Measurements from ENCODE around the gene TRAF2. TPM values are rescaled to one million over a fixed set of nuclear protein-coding genes. Genes with fewer than 3 reads are reported as not detected.
"Not testable (repeated sequence)": the region's sequence is repeated elsewhere in the genome, so short reads cannot be mapped to it uniquely, and the experiment has no call there.

The TRAF2 gene, protein sequence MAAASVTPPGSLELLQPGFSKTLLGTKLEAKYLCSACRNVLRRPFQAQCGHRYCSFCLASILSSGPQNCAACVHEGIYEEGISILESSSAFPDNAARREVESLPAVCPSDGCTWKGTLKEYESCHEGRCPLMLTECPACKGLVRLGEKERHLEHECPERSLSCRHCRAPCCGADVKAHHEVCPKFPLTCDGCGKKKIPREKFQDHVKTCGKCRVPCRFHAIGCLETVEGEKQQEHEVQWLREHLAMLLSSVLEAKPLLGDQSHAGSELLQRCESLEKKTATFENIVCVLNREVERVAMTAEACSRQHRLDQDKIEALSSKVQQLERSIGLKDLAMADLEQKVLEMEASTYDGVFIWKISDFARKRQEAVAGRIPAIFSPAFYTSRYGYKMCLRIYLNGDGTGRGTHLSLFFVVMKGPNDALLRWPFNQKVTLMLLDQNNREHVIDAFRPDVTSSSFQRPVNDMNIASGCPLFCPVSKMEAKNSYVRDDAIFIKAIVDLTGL
- total RNA-seq, result 49.0 TPM in 2 replicates

GRCh38 chr9:136885950-136886578 lies at the start of gene TRAF2:
Gene TRAF2 (plus strand): TSS chr9:136886516. CDS start chr9:136898741, 12,225 bp downstream.
- intact Hi-C loops (cut with micrococcal nuclease), result loop anchor here (1.0 to 5.0 kb wide), 6 partner anchors 16 to 158 kb away; partner anchors contain the start of genes EDF1, FBXW5, PHPT1 and TMEM141

DNA sequence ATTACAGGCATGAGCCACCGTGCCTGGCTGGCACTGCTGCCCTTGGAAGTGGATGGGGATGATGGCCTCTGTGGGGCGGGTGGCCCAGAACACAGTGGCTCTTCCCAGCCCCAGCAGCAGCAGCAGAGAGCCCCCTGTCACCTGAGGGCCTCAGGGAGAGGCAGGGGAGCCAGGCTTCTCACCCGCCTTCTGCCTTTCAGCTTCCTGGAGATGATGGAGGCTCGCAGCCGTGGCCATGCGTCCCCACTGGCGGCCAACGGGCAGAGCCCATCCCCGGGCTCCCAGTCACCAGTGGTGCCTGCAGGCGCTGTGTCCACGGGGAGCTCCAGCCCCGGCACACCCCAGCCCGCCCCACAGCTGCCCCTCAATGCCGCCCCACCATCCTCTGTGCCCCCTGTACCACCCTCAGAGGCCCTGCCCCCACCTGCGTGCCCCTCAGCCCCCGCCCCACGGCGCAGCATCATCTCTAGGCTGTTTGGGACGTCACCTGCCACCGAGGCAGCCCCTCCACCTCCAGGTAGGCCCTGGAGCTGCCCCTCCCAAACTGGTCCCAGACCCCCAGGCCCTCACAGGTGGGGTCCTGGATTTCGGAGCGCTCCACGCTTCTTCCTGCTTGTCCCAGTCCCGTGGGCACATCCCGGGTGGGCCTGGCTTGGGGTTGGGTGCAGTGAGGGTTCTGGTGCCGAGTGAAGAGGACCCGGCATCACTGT lies 49.0 kb upstream of the TRAF2 start:
- intact Hi-C loops (cut with micrococcal nuclease), result no loop called here

DNA sequence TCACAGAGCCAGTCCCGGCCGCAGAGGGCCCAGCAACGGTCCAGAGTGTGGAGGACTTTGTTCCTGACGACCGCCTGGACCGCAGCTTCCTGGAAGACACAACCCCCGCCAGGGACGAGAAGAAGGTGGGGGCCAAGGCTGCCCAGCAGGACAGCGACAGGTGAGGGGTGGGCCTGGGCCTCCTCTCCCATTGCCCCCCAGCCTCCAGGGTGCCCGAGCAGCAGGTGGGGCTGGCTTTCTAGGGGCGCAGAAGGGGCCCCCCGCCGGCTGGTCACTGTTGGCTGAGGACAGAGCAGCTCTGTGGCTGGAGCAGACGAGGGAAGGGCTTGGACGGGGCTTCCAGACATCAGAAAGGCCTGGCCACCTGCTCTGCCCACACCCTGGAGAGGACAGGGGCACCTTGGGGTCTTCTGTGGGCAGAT lies 48.4 kb upstream of the TRAF2 start:
- intact Hi-C loops (cut with micrococcal nuclease), result not testable (repeated sequence)

- intact Hi-C loops (cut with micrococcal nuclease), result no loop called here
Observed at GRCh38 chr9:136838314-136839228, 47.7 kb upstream of the TRAF2 start.

DNA sequence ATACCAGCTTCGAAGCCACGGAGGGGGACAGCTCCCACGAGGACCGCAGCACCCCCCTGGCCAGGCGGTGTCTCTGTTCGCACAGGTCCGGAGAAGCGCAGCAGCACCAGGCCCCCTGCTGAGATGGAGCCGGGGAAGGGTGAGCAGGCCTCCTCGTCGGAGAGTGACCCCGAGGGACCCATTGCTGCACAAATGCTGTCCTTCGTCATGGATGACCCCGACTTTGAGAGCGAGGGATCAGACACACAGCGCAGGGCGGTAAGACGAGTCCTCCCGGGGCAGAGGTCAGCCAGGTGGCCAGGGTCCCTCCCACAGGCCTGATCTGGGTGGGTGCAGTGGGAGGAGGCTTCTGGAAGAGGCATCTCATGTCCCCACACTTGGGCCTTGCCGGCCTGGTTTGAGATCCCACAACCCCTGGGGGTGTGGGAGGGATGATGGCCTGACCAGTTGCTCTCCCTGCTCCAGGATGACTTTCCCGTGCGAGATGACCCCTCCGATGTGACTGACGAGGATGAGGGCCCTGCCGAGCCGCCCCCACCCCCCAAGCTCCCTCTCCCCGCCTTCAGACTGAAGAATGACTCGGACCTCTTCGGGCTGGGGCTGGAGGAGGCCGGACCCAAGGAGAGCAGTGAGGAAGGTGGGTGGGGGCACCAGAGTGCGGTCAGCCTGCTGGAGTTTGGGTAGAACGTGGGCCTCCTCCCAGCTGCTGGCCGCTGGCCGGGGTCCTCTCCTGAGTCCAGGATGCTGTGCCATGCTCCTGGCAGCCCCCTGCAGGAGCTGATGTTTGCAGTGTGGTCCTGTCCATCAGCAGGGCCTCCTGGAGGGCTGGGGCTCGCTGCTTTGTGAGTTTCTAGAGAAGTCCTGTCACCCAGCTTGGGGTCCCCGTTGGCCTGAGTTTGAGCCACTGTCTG lies 46.8 kb upstream of the TRAF2 start:
- intact Hi-C loops (cut with micrococcal nuclease), result no loop called here

DNA sequence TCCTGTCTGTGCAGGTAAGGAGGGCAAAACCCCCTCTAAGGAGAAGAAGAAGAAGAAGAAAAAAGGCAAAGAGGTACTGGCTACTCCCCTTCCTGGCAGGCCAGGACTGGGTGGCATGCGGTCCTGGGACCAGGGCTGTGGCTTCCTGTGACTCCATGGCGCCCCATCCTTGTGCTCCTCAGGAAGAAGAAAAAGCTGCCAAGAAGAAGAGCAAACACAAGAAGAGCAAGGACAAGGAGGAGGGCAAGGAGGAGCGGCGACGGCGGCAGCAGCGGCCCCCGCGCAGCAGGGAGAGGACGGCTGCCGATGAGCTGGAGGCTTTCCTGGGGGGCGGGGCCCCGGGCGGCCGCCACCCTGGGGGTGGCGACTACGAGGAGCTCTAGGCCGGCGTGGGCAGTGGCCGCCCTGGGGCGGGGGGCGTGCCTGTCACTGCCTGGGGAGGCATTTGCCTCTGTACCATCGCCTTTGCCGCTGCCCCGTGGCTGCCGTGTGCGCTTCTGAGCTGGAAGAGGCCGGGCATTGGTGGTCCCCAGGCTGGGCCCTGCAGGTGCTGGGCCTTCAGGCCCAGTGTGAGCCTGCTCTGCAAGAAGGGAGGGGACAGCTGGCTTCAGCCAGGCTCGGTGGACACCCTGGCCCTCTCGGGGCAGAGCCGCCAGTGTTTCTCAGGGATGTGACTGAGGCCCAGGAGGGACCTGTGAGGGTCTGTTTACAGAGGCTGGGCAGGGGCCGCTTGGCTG lies 46.0 kb upstream of the TRAF2 start:
- intact Hi-C loops (cut with micrococcal nuclease), result no loop called here

DNA sequence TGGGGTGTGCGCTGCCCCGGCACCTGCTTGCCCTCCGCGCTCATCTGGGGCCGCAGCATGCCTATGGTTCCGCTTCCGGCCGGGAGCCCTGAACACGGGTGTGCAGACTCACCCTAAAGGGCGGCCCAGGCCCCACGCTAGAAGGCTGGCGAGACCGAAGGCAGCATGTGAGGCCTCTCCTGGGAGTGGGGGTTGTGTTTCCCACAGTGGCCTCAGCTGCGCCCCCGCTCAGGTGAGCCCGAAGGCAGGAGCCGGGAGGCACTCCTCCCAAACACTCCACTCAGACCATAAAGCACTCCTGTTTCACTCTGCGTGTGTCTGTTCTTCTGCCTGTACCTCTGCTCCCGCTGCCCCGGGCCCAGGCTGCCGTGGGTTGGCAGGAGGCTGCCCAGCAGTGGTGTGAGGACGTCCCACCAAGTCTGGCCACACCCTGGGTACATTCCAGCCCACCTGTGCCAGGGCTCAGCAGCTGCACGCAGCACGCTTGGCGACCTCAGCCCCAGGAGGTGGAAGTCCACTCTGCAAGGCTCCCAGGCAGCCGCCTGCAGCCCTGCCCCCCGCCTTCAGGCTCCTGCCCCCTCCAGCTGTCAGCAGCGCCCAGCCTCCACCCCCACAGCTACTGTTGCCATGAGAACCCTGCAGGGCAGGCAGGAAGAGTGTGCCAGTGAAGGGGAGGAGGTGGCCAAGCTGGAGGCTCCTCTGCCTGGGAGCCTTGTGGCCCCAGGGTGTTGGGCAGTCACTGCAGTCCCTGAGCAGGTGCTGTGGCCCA lies 45.3 kb upstream of the TRAF2 start:
- intact Hi-C loops (cut with micrococcal nuclease), result no loop called here

DNA sequence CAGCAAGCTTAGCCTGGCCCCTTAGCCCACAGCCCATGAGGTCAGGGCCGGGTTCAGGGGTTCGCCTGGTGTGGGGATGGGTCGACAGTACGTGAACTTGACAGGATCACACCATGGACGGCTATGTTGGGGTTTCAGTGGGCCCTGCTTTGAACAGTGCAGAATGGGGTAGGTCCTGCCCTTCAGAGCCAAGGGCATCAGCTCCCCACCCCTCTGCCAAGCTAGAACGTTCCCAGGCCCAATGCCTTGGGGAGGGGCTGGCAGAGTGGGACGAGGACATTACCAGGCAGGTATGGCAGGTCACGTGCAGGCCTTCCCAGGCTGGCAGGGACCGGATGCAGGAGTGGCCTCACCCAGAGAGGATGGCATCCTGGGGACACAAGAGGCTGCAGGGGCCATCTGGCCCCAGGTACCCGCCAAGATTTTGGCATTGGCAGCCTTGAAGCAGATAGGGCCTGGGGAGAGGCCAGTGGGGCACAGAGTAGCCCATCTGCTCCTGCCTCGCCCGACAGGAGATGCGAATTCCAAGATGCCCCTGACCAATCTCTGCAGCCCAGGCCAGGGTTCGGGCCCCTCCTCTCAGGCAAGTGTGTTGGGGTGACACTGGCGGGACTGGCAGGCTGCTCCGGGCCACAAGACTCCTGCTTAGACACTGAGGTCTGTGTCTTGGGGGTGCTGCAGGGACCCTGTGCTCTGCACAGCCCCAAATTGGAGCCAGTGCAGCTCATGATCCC lies 44.5 kb upstream of the TRAF2 start:
- intact Hi-C loops (cut with micrococcal nuclease), result loop anchor here (2.0 kb wide), 3 partner anchors 33 to 193 kb away; partner anchors contain the start of genes C8G and FBXW5

DNA sequence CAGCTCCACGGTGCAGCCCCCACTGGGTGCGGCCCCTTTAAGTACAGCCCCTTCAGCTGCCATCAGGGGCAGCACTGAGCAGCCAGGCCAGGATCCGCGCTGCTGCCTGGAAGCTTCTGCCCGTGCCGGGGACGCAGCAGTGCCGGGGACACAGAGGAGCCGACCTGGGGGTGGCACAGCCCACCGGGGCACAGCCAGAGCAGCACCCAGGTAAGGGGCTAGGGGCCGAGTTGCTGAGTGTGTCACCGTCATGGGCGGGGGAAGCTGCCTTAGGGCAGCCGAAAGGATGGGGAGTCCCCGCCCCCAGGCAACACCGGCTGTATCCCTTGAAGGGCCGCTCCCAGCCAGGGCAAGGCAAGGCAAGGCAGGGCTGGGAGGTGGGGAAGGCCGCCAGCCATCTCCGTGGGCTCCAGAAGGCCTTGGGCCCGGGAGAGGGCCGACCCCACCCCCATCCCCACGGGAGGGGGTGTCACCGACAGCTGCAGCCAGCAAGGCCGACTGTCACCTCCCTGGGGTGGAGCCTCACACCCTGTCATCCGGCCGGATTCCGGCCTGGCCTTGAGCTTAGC lies 43.9 kb upstream of the TRAF2 start, which contains the start of gene AJM1:
AJM1 (plus strand) TSS at position 99 of the 569 bp plus-strand sequence. CDS start 1,937 bp downstream, outside the sequence.
- intact Hi-C loops (cut with micrococcal nuclease), result loop anchor here (2.0 kb wide), 3 partner anchors 34 to 192 kb away; partner anchors contain the start of genes C8G and FBXW5

DNA sequence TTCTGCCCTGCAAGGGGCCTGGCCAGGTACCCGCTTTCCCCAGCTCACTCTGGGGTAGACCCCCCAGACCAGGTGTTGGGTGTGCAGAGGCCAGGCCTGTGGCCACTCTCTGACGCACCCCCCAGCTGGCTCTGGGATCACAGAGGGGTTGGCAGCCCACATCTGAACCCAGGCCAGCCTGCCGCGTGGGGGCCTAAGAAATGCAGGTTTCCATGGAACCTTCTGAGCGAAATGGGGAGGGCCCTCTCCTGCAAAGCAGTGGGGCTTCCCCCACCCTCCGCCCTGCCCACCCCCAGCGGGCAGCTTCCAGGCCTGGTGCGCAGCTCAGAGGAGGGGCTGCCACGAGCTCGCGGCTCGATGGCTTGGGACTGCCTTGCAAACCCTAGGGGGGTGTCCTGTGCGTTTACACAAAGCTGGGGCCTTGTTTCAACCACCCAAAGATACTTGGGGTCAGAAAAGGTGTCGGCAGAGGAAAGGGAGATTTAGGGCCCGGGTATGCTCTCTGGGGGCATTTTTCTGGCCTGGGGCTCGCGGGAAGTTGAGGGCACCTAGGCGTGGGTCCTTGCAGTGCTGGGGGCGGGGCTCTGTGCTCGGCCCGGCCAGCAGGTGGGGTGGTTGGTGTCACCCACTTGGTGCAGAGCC lies 43.0 kb upstream of the TRAF2 start:
- intact Hi-C loops (cut with micrococcal nuclease), result loop anchor here (2.0 kb wide), 3 partner anchors 34 to 192 kb away; partner anchors contain the start of genes C8G and FBXW5

GRCh38 chr9:136843801-136844740 lies 42.2 kb upstream of the TRAF2 start:
- intact Hi-C loops (cut with micrococcal nuclease), result loop anchor here (2.0 kb wide), 3 partner anchors 35 to 191 kb away; partner anchors contain the start of genes C8G and FBXW5

DNA sequence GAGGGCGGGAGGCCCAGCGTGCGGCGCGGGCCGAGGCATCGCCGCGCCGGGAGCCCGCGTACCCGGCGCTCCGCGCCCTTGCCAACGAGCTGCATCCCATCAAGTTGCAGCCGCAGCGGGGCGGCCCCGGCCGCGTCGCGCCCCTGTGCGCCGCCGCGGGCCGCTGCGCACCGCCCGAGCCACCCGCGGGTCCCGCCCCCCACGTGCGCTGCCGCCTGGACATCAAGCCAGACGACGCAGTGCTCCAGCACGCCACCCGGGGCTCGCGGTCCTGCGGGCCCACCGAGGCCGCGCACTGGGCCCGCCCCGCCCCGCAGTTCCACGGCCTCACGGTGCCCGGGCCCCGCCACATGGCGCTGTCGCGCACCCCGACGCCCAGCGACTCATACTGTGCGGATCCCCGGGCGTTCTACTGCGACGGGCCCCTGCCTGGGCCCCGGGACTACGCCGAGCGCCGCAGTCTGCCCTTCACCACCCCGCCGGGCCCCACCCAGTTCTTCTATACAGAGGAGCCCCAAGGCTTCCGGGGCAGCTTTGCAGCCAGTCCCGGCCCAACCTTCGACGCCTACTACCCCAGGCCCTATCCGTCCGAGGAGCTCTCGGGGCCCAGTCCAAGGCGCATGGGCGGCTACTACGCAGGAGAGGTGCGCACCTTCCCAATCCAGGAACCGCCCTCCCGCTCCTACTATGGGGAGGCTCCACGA lies 41.4 kb upstream of the TRAF2 start:
- intact Hi-C loops (cut with micrococcal nuclease), result loop anchor here (5.0 kb wide), 4 partner anchors 53 to 202 kb away; partner anchors contain the start of genes NPDC1, PAXX and TMEM141

GRCh38 chr9:136845465-136846260 lies 40.7 kb upstream of the TRAF2 start:
- intact Hi-C loops (cut with micrococcal nuclease), result loop anchor here (5.0 kb wide), 4 partner anchors 53 to 202 kb away; partner anchors contain the start of genes NPDC1, PAXX and TMEM141

All from T-helper 2 cell treated with Interferon-gamma antibody and Interleukin-4, amounts not matched to agents 100 ng/mL and 5 ng/mL, for 36 hours (primary cell).